ENCODE measurements around the gene IGFLR1. TPM values are rescaled to one million over a fixed set of nuclear protein-coding genes. Genes with fewer than 3 reads are reported as not detected.

Gene IGFLR1
- total RNA-seq, 6 experiments from 2014 or later = 16.3 to 58.9 (median 29.3) TPM

GRCh38 chr19:35781650-35782049, 39.4 kb upstream of the IGFLR1 start:
- no peaks in the 10 kb centered on the region for H3K36me3 ChIP-seq
- ATAC-seq = no peak
- H3K27me3 ChIP-seq = no peaks in the 10 kb centered on the region
- H3K27ac ChIP-seq = no peak overlapping the region
- no peak for TF ChIP-seq POLR2A (IDR thresholded peaks at IDR 0.05)
- no peak for TF ChIP-seq CTCF (IDR thresholded peaks at IDR 0.05)
- H3K4me3 ChIP-seq = no peak overlapping the region
- H3K4me1 ChIP-seq = no peaks in the 10 kb centered on the region
- H3K9me3 ChIP-seq = no peaks in the 10 kb centered on the region
- intact Hi-C loops (cut with DNase I) = no loop called here
- DNase-seq = no peak
- WGBS (ENCODE audit: insufficient coverage, low coverage, low lambda C conversion rate, missing lambda C conversion rate) = 96% methylated on average over 7 of the region's 9 CpGs

- 81% methylated on average over 5 of the region's 20 CpGs for WGBS (ENCODE audit: insufficient coverage, low coverage, low lambda C conversion rate, missing lambda C conversion rate)
- Histone ChIP-seq H3K36me3 (no peaks in the 10 kb centered on the region), H3K4me1 (no peaks in the 10 kb centered on the region), H3K4me3 (no peak overlapping the region), H3K9me3 (no peaks in the 10 kb centered on the region), H3K27ac (no peak overlapping the region), H3K27me3 (no peaks in the 10 kb centered on the region)
- ATAC-seq = no peak
- no peak for TF ChIP-seq CTCF (IDR thresholded peaks at IDR 0.05)
- TF ChIP-seq POLR2A (IDR thresholded peaks at IDR 0.05) = no peak
- intact Hi-C loops (cut with DNase I) = no loop called here
- DNase-seq = no peak
These were observed 38.5 kb upstream of the IGFLR1 start for GRCh38 chr19:35780717-35781116.

GRCh38 chr19:35780058-35780457, 37.8 kb upstream of the IGFLR1 start:
- no peaks in the 10 kb centered on the region for H3K27me3 ChIP-seq
- DNase-seq = no peak
- TF ChIP-seq CTCF (IDR thresholded peaks at IDR 0.05) (no peak), POLR2A (IDR thresholded peaks at IDR 0.05) (no peak)
- no peak overlapping the region for H3K4me3 ChIP-seq
- 40% methylated on average over 1 of the region's 16 CpGs for WGBS (ENCODE audit: insufficient coverage, low coverage, low lambda C conversion rate, missing lambda C conversion rate)
- no peaks in the 10 kb centered on the region for H3K4me1 ChIP-seq
- no peak for ATAC-seq
- no peaks in the 10 kb centered on the region for H3K9me3 ChIP-seq
- no peak overlapping the region for H3K27ac ChIP-seq
- intact Hi-C loops (cut with DNase I) = no loop called here
- no peaks in the 10 kb centered on the region for H3K36me3 ChIP-seq

GRCh38 chr19:35779033-35779432, 36.8 kb upstream of the IGFLR1 start:
- ATAC-seq (no peak), DNase-seq (no peak)
- Histone ChIP-seq H3K4me3 (no peak overlapping the region), H3K27ac (no peak overlapping the region), H3K4me1 (no peaks in the 10 kb centered on the region), H3K36me3 (no peaks in the 10 kb centered on the region), H3K9me3 (no peaks in the 10 kb centered on the region), H3K27me3 (no peaks in the 10 kb centered on the region)
- 95% methylated on average over 8 of the region's 8 CpGs for WGBS (ENCODE audit: insufficient coverage, low coverage, low lambda C conversion rate, missing lambda C conversion rate)
- TF ChIP-seq POLR2A (IDR thresholded peaks at IDR 0.05) (no peak), CTCF (IDR thresholded peaks at IDR 0.05) (no peak)
- intact Hi-C loops (cut with DNase I) = no loop called here

GRCh38 chr19:35777961-35778360, 35.7 kb upstream of the IGFLR1 start:
- WGBS (ENCODE audit: insufficient coverage, low coverage, low lambda C conversion rate, missing lambda C conversion rate) = 85% methylated on average over 5 of the region's 7 CpGs
- no peak overlapping the region for H3K4me3 ChIP-seq
- intact Hi-C loops (cut with DNase I) = no loop called here
- ATAC-seq = no peak
- no peaks in the 10 kb centered on the region for H3K9me3 ChIP-seq
- H3K27ac ChIP-seq = no peak overlapping the region
- DNase-seq = no peak
- H3K27me3 ChIP-seq = no peaks in the 10 kb centered on the region
- TF ChIP-seq POLR2A (IDR thresholded peaks at IDR 0.05) = no peak
- no peak for TF ChIP-seq CTCF (IDR thresholded peaks at IDR 0.05)
- no peaks in the 10 kb centered on the region for H3K4me1 ChIP-seq
- no peaks in the 10 kb centered on the region for H3K36me3 ChIP-seq
